Neuronal stem cell (in vitro differentiated cells): ENCODE measurements around the gene UBASH3B.

Experiments used
- DNase-seq: peaks from one replicate; pipeline ENCODE4 v3.0.0-alpha.2; 2013; ENCODE audit warnings: low spot score
- H2AFZ ChIP-seq: one replicate; pipeline ENCODE4 v1.6.1; 2013; ENCODE audit warnings: mild to moderate bottlenecking, low read length, inconsistent platforms
- H2AK5ac ChIP-seq: 2 replicates; pipeline ENCODE4 v1.6.1; 2013; ENCODE audit warnings: low read depth, mild to moderate bottlenecking, inconsistent platforms, low read length, moderate library complexity, mixed read lengths
- H2BK120ac ChIP-seq: 2 replicates; pipeline ENCODE4 v1.6.1; 2013; ENCODE audit warnings: low read depth, mild to moderate bottlenecking, inconsistent platforms, low read length, moderate library complexity, mixed read lengths
- H2BK12ac ChIP-seq: one replicate; pipeline ENCODE4 v1.6.1; 2013; ENCODE audit warnings: low read length, inconsistent platforms
- H2BK15ac ChIP-seq: 2 replicates; pipeline ENCODE4 v1.6.1; 2013; ENCODE audit warnings: mild to moderate bottlenecking, low read length, inconsistent platforms, mixed read lengths
- H2BK5ac ChIP-seq: one replicate; pipeline ENCODE4 v1.6.1; 2013; ENCODE audit warnings: inconsistent platforms, mild to moderate bottlenecking, low read length, moderate library complexity
- H3K14ac ChIP-seq: one replicate; pipeline ENCODE4 v1.6.1; 2013; ENCODE audit warnings: low read length, inconsistent platforms
- H3K18ac ChIP-seq: 2 replicates; pipeline ENCODE4 v1.6.1; 2013; ENCODE audit warnings: low read length, inconsistent platforms
- H3K23ac ChIP-seq: 2 replicates; pipeline ENCODE4 v1.6.1; 2013; ENCODE audit warnings: low read depth, mild to moderate bottlenecking, mixed read lengths, low read length, inconsistent platforms; ENCODE audit not compliant: poor library complexity
- H3K27ac ChIP-seq: replicated peaks from 3 replicates; pipeline ENCODE4 v1.5.1; 2013; ENCODE audit warnings: low read length, inconsistent platforms
- H3K27me3 ChIP-seq, 3 experiments: 2 replicates each; pipeline ENCODE4 v1.6.1; 2013; ENCODE audit warnings: low read length in 3 of 3, mild to moderate bottlenecking in 2 of 3, inconsistent platforms in 1 of 3, low read depth in 1 of 3, mixed read lengths in 1 of 3, moderate library complexity in 1 of 3; ENCODE audit not compliant: control insufficient read depth in 3 of 3, insufficient read depth in 3 of 3
- H3K36me3 ChIP-seq, 2 donors: replicated peaks in 1 of 2; 2 replicates each; pipeline ENCODE4 v1.6.1; 2013; ENCODE audit warnings: low read length in 2 of 2; ENCODE audit not compliant: control insufficient read depth in 2 of 2, insufficient read depth in 2 of 2
- H3K4ac ChIP-seq: 2 replicates; pipeline ENCODE4 v1.6.1; 2013; ENCODE audit warnings: inconsistent platforms, mild to moderate bottlenecking, low read length, moderate library complexity
- H3K4me1 ChIP-seq, 2 donors: 1 replicate in 1 of 2; 2 replicates in 1 of 2; pipeline ENCODE4 v1.6.1; 2013; ENCODE audit warnings: low read length in 2 of 2, low read depth in 1 of 2; ENCODE audit not compliant: control insufficient read depth in 2 of 2, insufficient read depth in 1 of 2
- H3K4me2 ChIP-seq: one replicate; pipeline ENCODE4 v1.6.1; 2013; ENCODE audit warnings: mild to moderate bottlenecking, low read length, inconsistent platforms; ENCODE audit not compliant: insufficient read depth, poor library complexity, severe bottlenecking
- H3K4me3 ChIP-seq, 2 donors: 2 replicates each; pipeline ENCODE4 v1.5.1; 2013; ENCODE audit warnings: low read length in 2 of 2, mild to moderate bottlenecking in 2 of 2, inconsistent platforms in 1 of 2, moderate library complexity in 1 of 2
- H3K79me1 ChIP-seq: one replicate; pipeline ENCODE4 v1.6.1; 2013; ENCODE audit warnings: low read depth, mild to moderate bottlenecking, inconsistent platforms, low read length, moderate library complexity
- H3K9ac ChIP-seq: one replicate; pipeline ENCODE4 v1.6.1; 2013; ENCODE audit warnings: mild to moderate bottlenecking, low read depth, low read length, inconsistent platforms; ENCODE audit not compliant: poor library complexity
- H3K9me3 ChIP-seq, 2 donors: replicated peaks in 1 of 2; 2 replicates each; pipeline versions ENCODE3 to v1.6.1; 2013; ENCODE audit warnings: low read length in 2 of 2, mild to moderate bottlenecking in 2 of 2, inconsistent platforms in 1 of 2, low read depth in 1 of 2, mixed read lengths in 1 of 2, moderate library complexity in 1 of 2; ENCODE audit not compliant: control insufficient read depth in 2 of 2, insufficient read depth in 1 of 2
- H4K8ac ChIP-seq: one replicate; pipeline ENCODE4 v1.6.1; 2013; ENCODE audit warnings: low read depth, mild to moderate bottlenecking, inconsistent platforms, low read length, moderate library complexity
- H4K91ac ChIP-seq: one replicate; pipeline ENCODE4 v1.6.1; 2013; ENCODE audit warnings: low read length, low read depth, mild to moderate bottlenecking, inconsistent platforms; ENCODE audit not compliant: poor library complexity
- WGBS, 2 donors: extraction: QIAGEN DNeasy Blood & Tissue Kit; methylation state at CpG; one replicate each; pipeline ENCODE4 v1.1.7; 2013; ENCODE audit warnings: missing lambda C conversion rate in 2 of 2, mixed read lengths in 1 of 2; ENCODE audit not compliant: insufficient read length in 2 of 2, insufficient replicate concordance in 1 of 2; ENCODE audit errors: extremely low coverage in 2 of 2; 5-methylcytosine and 5-hydroxymethylcytosine counted together

Gene UBASH3B

DNA sequence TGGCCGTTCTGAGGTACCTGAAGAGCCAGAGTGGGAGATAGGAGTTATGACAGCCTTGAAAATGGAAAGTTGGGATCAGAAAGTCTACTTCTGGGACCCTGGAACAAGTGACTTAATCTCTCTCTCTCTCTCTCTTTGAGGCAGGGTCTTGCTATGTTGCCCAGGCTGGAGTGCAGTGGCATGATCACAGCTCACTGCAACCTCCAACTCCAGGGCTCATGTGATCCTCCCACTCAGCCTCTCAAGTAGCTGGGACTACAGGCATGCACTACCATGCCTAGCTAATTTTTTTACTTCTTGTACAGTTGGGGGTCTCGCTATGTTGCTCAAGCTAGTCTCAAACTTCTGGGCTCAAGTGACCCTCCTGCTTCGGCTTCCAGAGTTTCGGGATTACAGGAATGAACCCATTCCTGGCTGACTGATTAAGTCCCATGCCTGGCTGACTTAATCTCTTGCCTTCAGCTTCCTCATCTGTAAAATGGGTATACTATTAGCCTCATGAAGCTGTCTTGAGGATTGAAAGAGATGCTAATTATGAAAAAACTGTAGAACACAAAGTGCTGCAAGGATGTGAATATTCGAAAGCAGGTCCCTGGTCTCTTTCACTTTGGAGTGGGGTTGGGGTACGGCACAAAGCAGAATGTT, 87.7 kb downstream of the UBASH3B start:
- Histone ChIP-seq H3K4ac (no peak overlapping the region), H2BK120ac (no peak overlapping the region), H4K91ac (no peak overlapping the region), H3K79me1 (no peaks in the 10 kb centered on the region), H3K4me2 (no peak overlapping the region), H3K23ac (no peak overlapping the region), H2AK5ac (peak overlapping the region; percentile 33), H3K27me3 (no peaks in the 10 kb centered on the region), H3K36me3 (no peaks in the 10 kb centered on the region), H3K27ac (no peak overlapping the region), H2BK5ac (no peak overlapping the region), H4K8ac (no peak overlapping the region), H2AFZ (no peak overlapping the region), H3K4me3 (no peak overlapping the region), H3K14ac (no peak overlapping the region), H3K9ac (no peak overlapping the region), H3K4me1 (peaks cover 18 to 21% of the 10 kb centered on the region in 2 donors), H3K9me3 (no peaks in the 10 kb centered on the region), H3K18ac (no peak overlapping the region), H2BK12ac (no peak overlapping the region), H2BK15ac (no peak overlapping the region)
- WGBS, 2 donors = no CpG with 5 or more reads among the region's 6 CpGs
- no peak for DNase-seq

DNA sequence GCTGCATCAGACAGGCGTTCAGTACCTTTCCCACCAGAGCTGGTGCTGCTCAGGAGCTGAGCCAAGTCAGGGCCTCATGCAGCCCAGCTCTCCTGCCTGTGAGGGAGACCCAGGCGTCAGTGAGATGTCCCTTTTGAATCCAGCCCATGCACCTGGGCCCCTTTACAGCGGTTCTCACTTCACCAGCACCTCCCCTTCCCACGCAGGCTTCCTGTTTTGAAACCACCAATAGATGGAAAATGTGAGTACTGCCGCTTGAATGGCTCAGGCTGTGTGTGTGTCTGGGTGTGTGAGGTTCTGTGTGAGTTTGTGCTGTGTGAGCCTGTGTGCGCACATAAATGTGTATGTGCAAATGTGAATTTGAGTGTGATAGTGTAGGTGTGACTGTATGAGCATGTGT, 88.4 kb downstream of the UBASH3B start:
- DNase-seq = no peak
- H2BK15ac ChIP-seq = no peak overlapping the region
- peak overlapping the region; percentile 46 for H3K18ac ChIP-seq
- H3K27me3 ChIP-seq = no peaks in the 10 kb centered on the region
- peaks cover 16 to 19% of the 10 kb centered on the region in 2 donors for H3K4me1 ChIP-seq
- H2BK120ac ChIP-seq = no peak overlapping the region
- H2AFZ ChIP-seq = no peak overlapping the region
- no peak overlapping the region for H3K4me2 ChIP-seq
- H3K4ac ChIP-seq = no peak overlapping the region
- no peak overlapping the region for H3K9ac ChIP-seq
- no peak overlapping the region for H2BK5ac ChIP-seq
- no peaks in the 10 kb centered on the region for H3K9me3 ChIP-seq
- H2AK5ac ChIP-seq = peak overlapping the region; percentile 33
- H3K79me1 ChIP-seq = no peaks in the 10 kb centered on the region
- no peak overlapping the region for H2BK12ac ChIP-seq
- WGBS, 2 donors = no CpG with 5 or more reads among the region's 6 CpGs
- H4K91ac ChIP-seq = no peak overlapping the region
- H3K36me3 ChIP-seq = no peaks in the 10 kb centered on the region
- no peak overlapping the region for H3K23ac ChIP-seq
- H3K27ac ChIP-seq = no peak overlapping the region
- H3K14ac ChIP-seq = no peak overlapping the region
- no peak overlapping the region for H4K8ac ChIP-seq
- no peak overlapping the region for H3K4me3 ChIP-seq

DNA sequence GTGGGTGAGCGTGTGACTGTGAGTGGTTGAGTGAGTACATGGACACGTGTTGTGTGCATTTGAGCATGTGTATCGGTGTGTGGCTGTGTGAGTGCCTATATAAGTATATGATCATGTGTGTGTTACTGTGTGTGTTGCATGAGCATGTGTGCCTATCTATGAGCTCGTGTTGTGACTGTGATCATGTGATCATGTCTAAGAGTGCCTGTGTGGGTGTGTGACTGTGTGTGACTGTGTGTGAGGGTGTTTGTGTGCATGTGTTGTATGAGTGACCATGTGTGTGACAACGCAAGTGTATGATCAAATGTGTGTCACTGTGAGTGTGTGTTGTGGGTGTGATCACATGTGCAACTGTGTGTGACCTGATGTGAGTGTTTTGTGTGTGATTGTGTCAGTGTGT, 88.8 kb downstream of the UBASH3B start:
- Histone ChIP-seq H2AK5ac (no peak overlapping the region), H3K4me1 (peaks cover 16 to 19% of the 10 kb centered on the region in 2 donors), H2AFZ (no peak overlapping the region), H3K4me3 (no peak overlapping the region), H3K4ac (no peak overlapping the region), H3K9ac (no peak overlapping the region), H2BK120ac (no peak overlapping the region), H3K27ac (no peak overlapping the region), H3K36me3 (no peaks in the 10 kb centered on the region), H3K23ac (no peak overlapping the region), H3K4me2 (no peak overlapping the region), H2BK5ac (no peak overlapping the region), H3K14ac (peak overlapping the region; percentile 5), H2BK15ac (no peak overlapping the region), H3K27me3 (no peaks in the 10 kb centered on the region), H4K8ac (no peak overlapping the region), H3K9me3 (no peaks in the 10 kb centered on the region), H4K91ac (peak overlapping the region; percentile 47), H3K79me1 (no peaks in the 10 kb centered on the region), H3K18ac (no peak overlapping the region), H2BK12ac (peak overlapping the region; percentile 42)
- DNase-seq = no peak
- no CpG with 5 or more reads among the region's 5 CpGs for WGBS, 2 donors

GRCh38 chr11:122745111-122745510, 89.6 kb downstream of the UBASH3B start:
- no peak overlapping the region for H2BK5ac ChIP-seq
- H3K23ac ChIP-seq = no peak overlapping the region
- H2BK120ac ChIP-seq = no peak overlapping the region
- H3K4me2 ChIP-seq = no peak overlapping the region
- no peak overlapping the region for H2BK15ac ChIP-seq
- no peaks in the 10 kb centered on the region for H3K36me3 ChIP-seq
- H3K18ac ChIP-seq = no peak overlapping the region
- H3K79me1 ChIP-seq = no peaks in the 10 kb centered on the region
- no peak for DNase-seq
- peaks cover 16 to 19% of the 10 kb centered on the region in 2 donors for H3K4me1 ChIP-seq
- no peak overlapping the region for H3K14ac ChIP-seq
- H2AK5ac ChIP-seq = peak overlapping the region; percentile 42
- no peak overlapping the region for H3K9ac ChIP-seq
- H3K27me3 ChIP-seq = no peaks in the 10 kb centered on the region
- H4K91ac ChIP-seq = no peak overlapping the region
- no peak overlapping the region for H2BK12ac ChIP-seq
- H3K4ac ChIP-seq = no peak overlapping the region
- H2AFZ ChIP-seq = no peak overlapping the region
- no peak overlapping the region for H3K4me3 ChIP-seq
- no CpG with 5 or more reads among the region's 2 CpGs for WGBS, 2 donors
- no peaks in the 10 kb centered on the region for H3K9me3 ChIP-seq
- no peak overlapping the region for H4K8ac ChIP-seq
- no peak overlapping the region for H3K27ac ChIP-seq
